Measurements from ENCODE around the gene RIOK2. TPM values are rescaled to one million over a fixed set of nuclear protein-coding genes. Genes with fewer than 3 reads are reported as not detected.
A peak's percentile ranks its signal among the peaks of the same experiment; 100 is the strongest.
"Not testable (repeated sequence)": the region's sequence is repeated elsewhere in the genome, so short reads cannot be mapped to it uniquely, and the experiment has no call there.

Gene RIOK2
- total RNA-seq, 2 experiments from 2014 or later = 24.7 to 28.0 TPM

DNA sequence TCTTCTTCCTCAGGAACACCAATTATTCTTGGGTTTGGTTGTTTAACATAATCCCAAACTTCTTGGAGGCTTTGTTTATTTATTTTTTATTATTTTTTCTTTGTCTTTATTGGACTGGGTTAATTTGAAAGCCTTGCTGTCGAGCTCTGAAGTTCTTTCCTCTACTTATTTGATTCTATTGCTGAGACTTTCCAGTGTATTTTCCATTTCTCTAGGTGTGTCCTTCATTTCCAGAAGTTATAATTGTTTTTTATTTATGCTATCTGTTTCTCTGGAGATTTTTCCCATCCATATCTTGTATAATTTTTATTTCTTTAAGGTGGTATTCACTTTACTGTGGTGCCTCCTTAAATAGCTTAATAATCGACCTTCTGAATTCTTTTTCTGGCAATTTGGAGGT lies 8.8 kb upstream of the RIOK2 start:
- DNase-seq (no peak), ATAC-seq (no peak)
- CTCF ChIA-PET = no interaction called here
- peaks cover 2% of the 10 kb centered on the region for H3K36me3 Mint-ChIP-seq
- H3K9me3 Mint-ChIP-seq (ENCODE audit: low read depth) = no peaks in the 10 kb centered on the region
- H3K27ac Mint-ChIP-seq = no peak overlapping the region
- peaks cover 8% of the 10 kb centered on the region for H3K4me1 Mint-ChIP-seq
- H3K27me3 Mint-ChIP-seq = peaks cover 16% of the 10 kb centered on the region
- no peak overlapping the region for H3K4me3 Mint-ChIP-seq

DNA sequence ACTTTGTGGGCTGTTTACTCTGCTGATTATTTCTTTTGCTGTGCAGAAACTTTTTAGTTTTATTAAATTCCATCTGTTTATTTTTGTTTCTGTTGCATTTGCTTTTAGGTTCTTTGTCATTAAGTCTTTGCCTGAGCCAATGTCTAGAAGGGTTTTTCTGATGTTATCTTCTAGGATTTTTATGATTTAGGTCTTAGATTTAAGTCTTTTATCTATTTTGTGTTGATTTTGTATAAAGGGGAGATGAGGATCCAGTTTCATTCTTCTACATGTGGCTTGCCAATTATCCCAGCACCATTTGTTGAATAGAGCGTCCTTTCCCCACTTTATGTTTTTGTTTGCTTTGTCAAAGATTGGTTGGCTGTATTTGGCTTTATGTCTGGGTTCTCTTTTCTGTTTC lies 6.5 kb upstream of the RIOK2 start:
- H3K36me3 Mint-ChIP-seq; ATAC-seq; DNase-seq; H3K9me3 Mint-ChIP-seq (ENCODE audit: low read depth); H3K27ac Mint-ChIP-seq; H3K4me3 Mint-ChIP-seq: not testable (repeated sequence)
- CTCF ChIA-PET = interaction anchor here (0.7 kb wide), 1 partner anchor 94 kb away, joined by 3 read pairs; no protein-coding TSS in a partner anchor
- Mint-ChIP-seq H3K4me1 (peaks cover 10% of the 10 kb centered on the region), H3K27me3 (peaks cover 16% of the 10 kb centered on the region)

DNA sequence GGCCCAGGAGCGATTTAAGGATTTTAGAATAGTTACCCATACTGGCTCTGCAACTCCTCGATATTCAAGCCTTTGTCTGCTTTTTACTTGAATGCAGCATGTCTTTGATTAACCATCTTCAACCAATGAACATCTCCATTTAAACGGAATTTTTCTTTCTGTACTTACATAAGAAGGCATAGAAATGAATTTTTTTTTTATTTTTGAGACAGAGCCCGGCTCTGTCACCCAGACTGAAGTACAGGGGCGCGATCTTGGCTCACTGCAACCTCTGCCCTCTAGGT lies 825 bp upstream of the RIOK2 start:
- Mint-ChIP-seq H3K27ac (peak overlapping the region; percentile 98), H3K9me3 (ENCODE audit: low read depth) (peaks cover 3% of the 10 kb centered on the region), H3K4me1 (peaks cover 36% of the 10 kb centered on the region), H3K27me3 (no peaks in the 10 kb centered on the region), H3K4me3 (peak overlapping the region; percentile 95), H3K36me3 (peaks cover 20% of the 10 kb centered on the region)
- CTCF ChIA-PET = interaction anchor here (0.9 kb wide), 1 partner anchor 21 kb away, joined by 3 read pairs; no protein-coding TSS in a partner anchor
- ATAC-seq (no peak), DNase-seq (no peak)

DNA sequence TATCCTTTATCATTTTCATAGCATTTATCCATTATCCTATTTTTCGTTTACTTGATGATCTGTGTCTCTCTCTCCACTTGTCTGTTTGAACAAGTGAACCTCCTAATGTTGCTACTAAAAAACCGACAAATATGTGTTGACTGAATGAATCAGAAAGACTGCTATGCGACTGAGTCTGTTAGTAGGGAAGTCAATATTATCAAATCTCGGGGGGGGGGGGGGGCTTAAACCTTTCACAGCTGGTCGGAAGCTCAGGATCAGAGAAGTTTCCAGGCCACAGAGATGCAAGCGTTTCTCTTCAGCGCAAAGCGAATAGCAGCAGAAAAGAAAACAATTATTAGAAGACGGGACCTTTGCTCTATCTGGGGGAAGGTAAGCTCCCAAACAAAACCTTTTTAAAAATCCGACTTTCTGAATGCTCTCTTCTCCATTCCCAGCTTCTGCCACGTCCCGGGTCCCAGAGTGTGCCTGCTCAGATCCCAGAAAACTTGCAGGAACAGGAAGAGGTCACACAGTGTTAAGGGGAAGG lies 412 bp downstream of the RIOK2 start:
- no peaks in the 10 kb centered on the region for H3K27me3 Mint-ChIP-seq
- H3K4me3 Mint-ChIP-seq = peak overlapping the region; percentile 95
- peaks cover 29% of the 10 kb centered on the region for H3K36me3 Mint-ChIP-seq
- DNase-seq (no peak), ATAC-seq (no peak)
- peak overlapping the region; percentile 98 for H3K27ac Mint-ChIP-seq
- peaks cover 36% of the 10 kb centered on the region for H3K4me1 Mint-ChIP-seq
- CTCF ChIA-PET = interaction anchor here (0.9 to 1.6 kb wide), 2 partner anchors 18 to 21 kb away, joined by 4 to 7 read pairs; no protein-coding TSS in a partner anchor
- H3K9me3 Mint-ChIP-seq (ENCODE audit: low read depth) = peaks cover 3% of the 10 kb centered on the region

DNA sequence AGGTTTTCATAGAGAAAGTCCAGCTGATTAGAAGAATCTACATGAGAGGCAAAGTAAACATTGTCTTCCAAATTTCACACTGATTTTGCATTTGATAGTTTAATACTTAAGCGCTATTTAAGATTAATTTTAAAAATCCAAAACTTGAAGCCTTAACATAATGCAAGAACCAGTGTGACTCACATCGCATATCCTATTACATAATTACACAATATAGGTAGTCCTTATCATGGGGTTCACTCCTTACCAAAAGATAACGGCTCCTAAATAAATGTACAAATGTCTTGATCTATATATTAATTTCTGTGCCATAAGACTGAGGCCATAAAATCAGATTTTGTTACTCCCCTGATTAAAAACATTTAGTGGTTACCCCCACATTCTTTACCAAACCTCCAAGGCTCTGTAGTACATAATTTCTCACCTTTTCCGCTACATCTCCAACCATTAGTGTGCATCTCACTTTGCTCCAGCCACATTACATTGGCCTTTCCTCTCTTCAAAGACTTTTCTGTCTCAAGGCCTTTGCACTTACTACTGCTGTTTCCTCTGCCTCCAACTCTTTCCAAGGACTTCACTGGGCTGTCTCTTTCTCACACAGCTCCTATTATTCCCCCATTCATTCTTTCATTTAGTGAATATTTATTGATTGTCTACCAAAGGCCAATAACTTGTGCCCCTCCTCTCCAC lies 1.0 kb downstream of the RIOK2 start:
- Mint-ChIP-seq H3K36me3 (peaks cover 31% of the 10 kb centered on the region), H3K4me1 (peaks cover 36% of the 10 kb centered on the region), H3K27ac (peak overlapping the region; percentile 98), H3K27me3 (no peaks in the 10 kb centered on the region), H3K9me3 (ENCODE audit: low read depth) (peaks cover 3% of the 10 kb centered on the region), H3K4me3 (peak overlapping the region; percentile 95)
- CTCF ChIA-PET = interaction anchor here (0.9 to 3.3 kb wide), 3 partner anchors 18 to 20 kb away, joined by 4 to 12 read pairs (median 7); no protein-coding TSS in a partner anchor
- DNase-seq (no peak), ATAC-seq (no peak)

DNA sequence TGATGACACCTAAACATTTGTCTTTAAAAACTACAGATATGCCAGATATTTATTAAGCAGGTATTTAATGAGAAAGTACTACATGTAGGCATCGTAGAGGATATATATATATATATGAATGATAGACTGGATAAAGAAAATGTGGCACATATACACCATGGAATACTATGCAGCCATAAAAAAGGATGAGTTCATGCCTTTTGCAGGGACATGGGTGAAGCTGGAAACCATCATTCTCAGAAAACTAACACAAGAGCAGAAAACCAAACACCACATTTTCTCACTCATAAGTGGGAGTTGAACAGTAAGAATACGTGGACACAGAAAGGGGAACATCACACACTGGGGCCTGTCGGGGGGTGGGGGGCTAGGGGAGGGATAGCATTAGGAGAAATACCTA lies 3.6 kb downstream of the RIOK2 start:
- not testable (repeated sequence) for H3K27me3 Mint-ChIP-seq; ATAC-seq; H3K4me3 Mint-ChIP-seq; H3K9me3 Mint-ChIP-seq (ENCODE audit: low read depth); DNase-seq; H3K27ac Mint-ChIP-seq
- H3K4me1 Mint-ChIP-seq = peaks cover 34% of the 10 kb centered on the region
- peaks cover 39% of the 10 kb centered on the region for H3K36me3 Mint-ChIP-seq
- CTCF ChIA-PET = interaction anchor here (3.3 kb wide), 1 partner anchor 17 kb away, joined by 12 read pairs; no protein-coding TSS in a partner anchor

DNA sequence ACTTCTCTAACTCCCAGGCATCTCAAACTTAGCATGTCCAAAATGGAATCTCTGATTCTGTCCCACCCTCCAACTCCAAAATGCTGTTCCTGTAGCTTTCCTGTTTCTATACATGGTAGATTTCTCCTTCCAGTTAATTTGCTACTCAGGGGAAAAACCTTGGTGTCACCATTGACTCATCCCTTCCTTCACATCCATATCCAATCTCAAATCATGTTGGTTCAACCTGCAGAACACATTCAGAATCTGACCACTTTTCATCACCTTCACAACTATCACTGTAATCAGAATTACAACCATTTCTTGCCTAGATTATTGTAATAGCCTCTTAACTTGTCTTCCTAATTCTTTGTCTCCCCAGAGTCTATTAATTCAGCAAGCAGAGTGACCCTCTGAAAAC lies 10.8 kb downstream of the RIOK2 start:
- no peak for DNase-seq
- Mint-ChIP-seq H3K4me1 (peaks cover 5% of the 10 kb centered on the region), H3K27me3 (no peaks in the 10 kb centered on the region), H3K9me3 (ENCODE audit: low read depth) (no peaks in the 10 kb centered on the region), H3K27ac (peak overlapping the region; percentile 0), H3K36me3 (peaks cover 43% of the 10 kb centered on the region), H3K4me3 (no peak overlapping the region)
- CTCF ChIA-PET = interaction anchor here (2.2 kb wide), 1 partner anchor 11 kb away, joined by 7 read pairs; no protein-coding TSS in a partner anchor
- ATAC-seq = no peak

DNA sequence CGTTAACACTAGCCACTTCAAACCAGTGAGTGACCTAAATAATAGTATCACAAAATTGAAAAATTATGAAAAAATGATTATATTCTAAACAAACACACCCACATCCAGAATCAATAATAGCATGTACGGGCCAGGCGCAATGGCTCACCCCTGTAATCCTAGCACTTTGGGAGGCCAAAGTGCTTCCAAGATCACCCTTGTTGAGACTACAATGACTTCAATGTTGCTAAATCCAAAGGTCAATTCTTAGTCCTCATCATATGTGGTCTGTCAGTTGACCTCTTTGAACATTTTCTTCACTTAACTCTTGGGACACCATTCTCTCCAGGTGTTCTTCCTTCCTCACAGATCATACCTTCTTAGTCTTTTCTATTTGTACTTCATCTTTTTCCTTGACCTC lies 11.3 kb downstream of the RIOK2 start:
- CTCF ChIA-PET = interaction anchor here (2.2 kb wide), 1 partner anchor 10 kb away, joined by 7 read pairs; no protein-coding TSS in a partner anchor
- DNase-seq = no peak

DNA sequence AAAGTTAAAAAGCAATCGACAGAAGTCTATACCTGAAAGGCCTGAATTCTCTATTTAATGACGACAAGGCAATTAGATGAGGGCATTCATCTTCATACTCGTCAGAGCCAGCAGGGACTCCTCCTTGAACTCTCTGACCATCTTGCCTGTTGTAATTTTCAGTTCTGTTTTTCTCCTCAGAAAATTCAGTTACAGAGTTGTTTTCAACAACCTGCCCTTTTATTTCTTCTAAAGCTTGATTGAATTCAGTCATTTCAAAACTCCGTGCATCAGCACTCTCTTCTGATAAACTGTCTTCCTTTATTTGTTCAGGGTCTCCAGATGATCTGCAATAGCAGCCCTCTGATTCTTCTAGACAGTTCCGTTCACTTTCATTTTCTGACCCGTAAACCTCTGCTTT lies 15.6 kb downstream of the RIOK2 start:
- H3K36me3 Mint-ChIP-seq = peaks cover 37% of the 10 kb centered on the region
- peak; percentile 12 for ATAC-seq

More for the DNA sequence above, 11.3 kb downstream of the RIOK2 start:
- peaks cover 40% of the 10 kb centered on the region for H3K36me3 Mint-ChIP-seq
- ATAC-seq = no peak
- H3K9me3 Mint-ChIP-seq (ENCODE audit: low read depth) = no peaks in the 10 kb centered on the region
- H3K4me3 Mint-ChIP-seq = no peak overlapping the region
- no peak overlapping the region for H3K27ac Mint-ChIP-seq
- H3K4me1 Mint-ChIP-seq = peaks cover 7% of the 10 kb centered on the region
- H3K27me3 Mint-ChIP-seq = no peaks in the 10 kb centered on the region

DNA sequence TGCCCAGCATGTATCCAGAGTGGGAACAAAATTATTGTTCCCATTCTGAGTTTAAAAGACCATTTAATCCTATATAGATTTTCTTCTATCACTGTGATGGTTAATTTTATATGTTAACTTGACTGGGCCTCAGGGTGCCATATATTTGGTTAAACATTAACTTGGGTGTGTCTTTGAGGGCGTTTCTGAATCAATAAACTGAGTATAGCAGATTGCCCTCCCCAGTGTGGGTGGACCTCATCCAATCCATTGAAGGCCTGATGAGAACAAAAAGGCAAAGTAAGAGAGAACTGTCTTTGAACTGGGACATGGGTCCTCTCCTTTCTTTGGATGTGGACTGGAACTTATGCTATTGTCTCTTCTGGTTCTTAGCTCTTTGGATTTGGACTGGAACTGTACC lies 17.3 kb downstream of the RIOK2 start:
- peaks cover 26% of the 10 kb centered on the region for H3K4me1 Mint-ChIP-seq
- ATAC-seq = no peak
- CTCF ChIA-PET = interaction anchor here (1.0 to 10.1 kb wide), 3 partner anchors 26 to 414 kb away, joined by 3 to 79 read pairs (median 5); no protein-coding TSS in a partner anchor

More for the DNA sequence above, 15.6 kb downstream of the RIOK2 start:
- H3K4me1 Mint-ChIP-seq = peaks cover 22% of the 10 kb centered on the region
- CTCF ChIA-PET = interaction anchor here (1.0 to 10.1 kb wide), 3 partner anchors 9 to 416 kb away, joined by 4 to 79 read pairs (median 4); no protein-coding TSS in a partner anchor
- no peaks in the 10 kb centered on the region for H3K9me3 Mint-ChIP-seq (ENCODE audit: low read depth)
- no peak for DNase-seq
- peak overlapping the region; percentile 82 for H3K27ac Mint-ChIP-seq
- H3K27me3 Mint-ChIP-seq = no peaks in the 10 kb centered on the region
- H3K4me3 Mint-ChIP-seq = peak overlapping the region; percentile 43

DNA sequence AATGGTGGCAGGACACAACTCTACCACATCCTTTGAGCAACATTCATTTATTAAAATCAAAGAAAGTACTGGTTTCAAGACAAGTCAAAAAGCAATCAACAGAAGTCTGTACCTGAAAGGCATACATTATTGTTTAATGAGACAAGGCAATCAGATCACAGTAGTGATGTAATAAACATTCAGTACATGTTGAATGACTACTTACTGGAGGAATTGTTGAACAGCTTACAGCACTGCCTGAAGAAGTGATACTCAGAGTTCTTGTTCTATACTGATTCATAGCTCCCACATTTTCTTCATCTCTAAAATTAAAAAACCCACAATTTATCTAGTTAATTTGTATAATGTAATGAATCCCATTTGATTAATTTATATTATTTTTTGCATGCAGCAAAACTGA lies 18.2 kb downstream of the RIOK2 start:
- ATAC-seq (no peak), DNase-seq (no peak)
- CTCF ChIA-PET = interaction anchor here (2.0 to 10.1 kb wide), 3 partner anchors 17 to 413 kb away, joined by 7 to 79 read pairs (median 74); no protein-coding TSS in a partner anchor
- H3K27ac Mint-ChIP-seq = peak overlapping the region; percentile 39
- peaks cover 26% of the 10 kb centered on the region for H3K4me1 Mint-ChIP-seq
- peaks cover 28% of the 10 kb centered on the region for H3K36me3 Mint-ChIP-seq
- H3K4me3 Mint-ChIP-seq = no peak overlapping the region
- H3K27me3 Mint-ChIP-seq = no peaks in the 10 kb centered on the region
- H3K9me3 Mint-ChIP-seq (ENCODE audit: low read depth) = no peaks in the 10 kb centered on the region

More for the DNA sequence above, 17.3 kb downstream of the RIOK2 start:
- no peak for DNase-seq
- Mint-ChIP-seq H3K27me3 (no peaks in the 10 kb centered on the region), H3K36me3 (peaks cover 28% of the 10 kb centered on the region), H3K27ac (peak overlapping the region; percentile 7), H3K9me3 (ENCODE audit: low read depth) (no peaks in the 10 kb centered on the region), H3K4me3 (no peak overlapping the region)

DNA sequence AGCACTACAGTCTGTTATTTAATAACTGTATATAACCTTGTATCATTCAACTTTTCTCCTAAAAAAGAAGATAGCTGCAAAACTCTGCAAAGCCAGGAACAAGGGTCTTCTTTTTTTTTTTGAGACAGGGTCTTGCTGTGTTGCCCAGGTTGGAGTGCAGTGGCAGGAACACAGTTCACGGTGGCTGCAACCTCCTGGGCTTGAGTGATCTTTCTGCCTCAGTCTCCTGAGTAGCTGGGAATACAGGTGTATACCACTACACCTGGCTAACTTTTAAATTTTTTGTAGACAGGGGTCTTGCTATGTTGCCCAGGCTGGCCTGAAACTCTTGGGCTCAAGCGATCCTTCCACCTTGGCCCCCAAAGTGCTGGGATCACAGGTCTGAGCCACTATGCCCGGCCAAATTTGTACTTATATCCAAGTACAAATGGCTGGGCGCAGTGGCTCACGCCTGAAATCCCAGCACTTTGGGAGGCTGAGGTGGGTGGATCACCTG lies 19.2 kb downstream of the RIOK2 start:
- no peaks in the 10 kb centered on the region for H3K9me3 Mint-ChIP-seq (ENCODE audit: low read depth)
- peaks cover 31% of the 10 kb centered on the region for H3K36me3 Mint-ChIP-seq
- H3K27ac Mint-ChIP-seq = no peak overlapping the region
- ATAC-seq (no peak), DNase-seq (no peak)
- H3K4me3 Mint-ChIP-seq = no peak overlapping the region
- peaks cover 26% of the 10 kb centered on the region for H3K4me1 Mint-ChIP-seq
- CTCF ChIA-PET = interaction anchor here (0.7 to 10.1 kb wide), 10 partner anchors 16 to 430 kb away, joined by 3 to 79 read pairs (median 6); partner anchors contain the start of gene LIX1
- no peaks in the 10 kb centered on the region for H3K27me3 Mint-ChIP-seq

DNA sequence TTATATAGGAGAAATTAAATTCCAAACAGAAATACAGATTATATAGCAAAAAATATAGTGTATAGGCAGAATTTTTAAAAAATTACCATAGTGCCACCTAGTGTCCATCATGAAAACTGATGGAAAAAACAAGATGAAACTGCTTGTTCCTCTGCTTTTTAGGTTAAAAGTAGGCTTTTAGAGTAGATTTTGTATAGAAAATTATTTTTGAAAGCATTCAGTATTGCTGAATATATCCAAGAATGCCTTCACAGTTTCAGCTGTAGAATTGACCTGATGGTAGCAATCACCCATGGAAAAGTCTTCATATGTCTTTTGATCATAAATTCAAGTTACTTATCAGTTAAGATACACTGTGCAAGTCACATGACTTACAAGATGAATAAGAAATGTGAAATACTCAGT lies 19.7 kb downstream of the RIOK2 start:
- H3K9me3 Mint-ChIP-seq (ENCODE audit: low read depth) = peaks cover 3% of the 10 kb centered on the region
- CTCF ChIA-PET = interaction anchor here (0.9 to 10.1 kb wide), 13 partner anchors 16 to 549 kb away, joined by 3 to 79 read pairs (median 6); partner anchors contain the start of genes LIX1 and RIOK2
- no peak overlapping the region for H3K4me3 Mint-ChIP-seq
- DNase-seq = no peak
- no peak for ATAC-seq
- no peak overlapping the region for H3K27ac Mint-ChIP-seq
- H3K36me3 Mint-ChIP-seq = peaks cover 33% of the 10 kb centered on the region
- peaks cover 26% of the 10 kb centered on the region for H3K4me1 Mint-ChIP-seq
- no peaks in the 10 kb centered on the region for H3K27me3 Mint-ChIP-seq

Measured in activated CD8-positive, alpha-beta memory T cell treated with anti-CD3 and anti-CD28 coated beads, Interleukin-2, amount 10 ng/mL, durations not matched to agents 7 days and 5 days (primary cell).